Measurements from ENCODE around the gene PKD1L1.

Gene PKD1L1

DNA sequence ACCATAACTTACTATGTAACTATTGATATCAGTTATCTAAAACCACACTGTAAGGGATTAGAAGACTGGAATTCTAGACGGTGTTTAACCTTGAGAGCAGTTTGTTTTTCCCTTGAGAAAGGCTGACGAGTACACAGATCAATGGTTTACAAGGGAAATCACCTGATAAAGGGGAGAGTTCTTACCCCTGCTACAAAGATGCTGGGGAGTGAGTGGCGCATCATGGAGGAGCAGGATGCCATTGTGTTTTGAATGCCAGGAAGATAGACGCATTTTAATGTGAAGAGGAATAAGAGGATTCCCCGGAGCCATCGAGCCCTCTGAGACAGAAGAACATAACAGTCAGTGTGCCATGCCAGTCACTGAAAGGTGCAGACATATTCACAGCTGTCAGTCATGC is 145.2 kb downstream of the PKD1L1 start:
- TF ChIP-seq EGR1 (IDR thresholded peaks at IDR 0.05) (no peak), FOXM1 (IDR thresholded peaks at IDR 0.05; ENCODE audit: borderline replicate concordance, low read depth) (no peak), TAF1 (IDR thresholded peaks at IDR 0.05; ENCODE audit: low read depth) (no peak), ZBTB7A (IDR thresholded peaks at IDR 0.05; ENCODE audit: low read depth) (no peak), CEBPB (IDR thresholded peaks at IDR 0.05) (no peak), TCF12 (IDR thresholded peaks at IDR 0.05; ENCODE audit: low read depth) (no peak), TEAD4 (IDR thresholded peaks at IDR 0.05) (no peak)
- TF ChIP-seq, protein P1, sequence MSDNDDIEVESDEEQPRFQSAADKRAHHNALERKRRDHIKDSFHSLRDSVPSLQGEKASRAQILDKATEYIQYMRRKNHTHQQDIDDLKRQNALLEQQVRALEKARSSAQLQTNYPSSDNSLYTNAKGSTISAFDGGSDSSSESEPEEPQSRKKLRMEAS (IDR thresholded peaks at IDR 0.05): no peak
- TF ChIP-seq, protein P2, sequence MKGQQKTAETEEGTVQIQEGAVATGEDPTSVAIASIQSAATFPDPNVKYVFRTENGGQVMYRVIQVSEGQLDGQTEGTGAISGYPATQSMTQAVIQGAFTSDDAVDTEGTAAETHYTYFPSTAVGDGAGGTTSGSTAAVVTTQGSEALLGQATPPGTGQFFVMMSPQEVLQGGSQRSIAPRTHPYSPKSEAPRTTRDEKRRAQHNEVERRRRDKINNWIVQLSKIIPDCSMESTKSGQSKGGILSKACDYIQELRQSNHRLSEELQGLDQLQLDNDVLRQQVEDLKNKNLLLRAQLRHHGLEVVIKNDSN (IDR thresholded peaks at IDR 0.05): no peak
- TF ChIP-seq, protein P3, sequence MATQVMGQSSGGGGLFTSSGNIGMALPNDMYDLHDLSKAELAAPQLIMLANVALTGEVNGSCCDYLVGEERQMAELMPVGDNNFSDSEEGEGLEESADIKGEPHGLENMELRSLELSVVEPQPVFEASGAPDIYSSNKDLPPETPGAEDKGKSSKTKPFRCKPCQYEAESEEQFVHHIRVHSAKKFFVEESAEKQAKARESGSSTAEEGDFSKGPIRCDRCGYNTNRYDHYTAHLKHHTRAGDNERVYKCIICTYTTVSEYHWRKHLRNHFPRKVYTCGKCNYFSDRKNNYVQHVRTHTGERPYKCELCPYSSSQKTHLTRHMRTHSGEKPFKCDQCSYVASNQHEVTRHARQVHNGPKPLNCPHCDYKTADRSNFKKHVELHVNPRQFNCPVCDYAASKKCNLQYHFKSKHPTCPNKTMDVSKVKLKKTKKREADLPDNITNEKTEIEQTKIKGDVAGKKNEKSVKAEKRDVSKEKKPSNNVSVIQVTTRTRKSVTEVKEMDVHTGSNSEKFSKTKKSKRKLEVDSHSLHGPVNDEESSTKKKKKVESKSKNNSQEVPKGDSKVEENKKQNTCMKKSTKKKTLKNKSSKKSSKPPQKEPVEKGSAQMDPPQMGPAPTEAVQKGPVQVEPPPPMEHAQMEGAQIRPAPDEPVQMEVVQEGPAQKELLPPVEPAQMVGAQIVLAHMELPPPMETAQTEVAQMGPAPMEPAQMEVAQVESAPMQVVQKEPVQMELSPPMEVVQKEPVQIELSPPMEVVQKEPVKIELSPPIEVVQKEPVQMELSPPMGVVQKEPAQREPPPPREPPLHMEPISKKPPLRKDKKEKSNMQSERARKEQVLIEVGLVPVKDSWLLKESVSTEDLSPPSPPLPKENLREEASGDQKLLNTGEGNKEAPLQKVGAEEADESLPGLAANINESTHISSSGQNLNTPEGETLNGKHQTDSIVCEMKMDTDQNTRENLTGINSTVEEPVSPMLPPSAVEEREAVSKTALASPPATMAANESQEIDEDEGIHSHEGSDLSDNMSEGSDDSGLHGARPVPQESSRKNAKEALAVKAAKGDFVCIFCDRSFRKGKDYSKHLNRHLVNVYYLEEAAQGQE (IDR thresholded peaks at IDR 0.05; ENCODE audit: low read depth): no peak

GRCh38 chr7:47801423-47801822 is 146.8 kb downstream of the PKD1L1 start:
- TF ChIP-seq TEAD4 (IDR thresholded peaks at IDR 0.05) (no peak), EGR1 (IDR thresholded peaks at IDR 0.05) (no peak), TAF1 (IDR thresholded peaks at IDR 0.05; ENCODE audit: low read depth) (no peak), RAD21 (IDR thresholded peaks at IDR 0.05; ENCODE audit: low read depth) (no peak), FOXM1 (IDR thresholded peaks at IDR 0.05; ENCODE audit: borderline replicate concordance, low read depth) (no peak), EP300 (IDR thresholded peaks at IDR 0.05; ENCODE audit: borderline replicate concordance) (no peak), CEBPB (IDR thresholded peaks at IDR 0.05) (no peak), CREB1 (IDR thresholded peaks at IDR 0.05; ENCODE audit: low read depth) (no peak), NFIC (IDR thresholded peaks at IDR 0.05) (no peak), TCF12 (IDR thresholded peaks at IDR 0.05; ENCODE audit: low read depth) (no peak), ZBTB7A (IDR thresholded peaks at IDR 0.05; ENCODE audit: low read depth) (no peak), YY1 (IDR thresholded peaks at IDR 0.05; ENCODE audit: low read depth) (no peak)
- TF ChIP-seq, protein P3 (IDR thresholded peaks at IDR 0.05; ENCODE audit: low read depth): no peak
- TF ChIP-seq, protein P2 (IDR thresholded peaks at IDR 0.05): no peak
- TF ChIP-seq, protein P1 (IDR thresholded peaks at IDR 0.05): no peak

- TF ChIP-seq FOXM1 (IDR thresholded peaks at IDR 0.05; ENCODE audit: borderline replicate concordance, low read depth) (no peak), ZBTB7A (IDR thresholded peaks at IDR 0.05; ENCODE audit: low read depth) (no peak), CEBPB (IDR thresholded peaks at IDR 0.05) (no peak), YY1 (IDR thresholded peaks at IDR 0.05; ENCODE audit: low read depth) (no peak), EGR1 (IDR thresholded peaks at IDR 0.05) (no peak), TAF1 (IDR thresholded peaks at IDR 0.05; ENCODE audit: low read depth) (no peak), RAD21 (IDR thresholded peaks at IDR 0.05; ENCODE audit: low read depth) (no peak), NFIC (IDR thresholded peaks at IDR 0.05) (no peak), TEAD4 (IDR thresholded peaks at IDR 0.05) (no peak), EP300 (IDR thresholded peaks at IDR 0.05; ENCODE audit: borderline replicate concordance) (no peak), TCF12 (IDR thresholded peaks at IDR 0.05; ENCODE audit: low read depth) (no peak)
- TF ChIP-seq, protein P1 (IDR thresholded peaks at IDR 0.05): no peak
- TF ChIP-seq, protein P2 (IDR thresholded peaks at IDR 0.05): no peak
These were observed 148.7 kb downstream of the PKD1L1 start for GRCh38 chr7:47799524-47799923.

GRCh38 chr7:47796347-47796746 is 151.9 kb downstream of the PKD1L1 start:
- no peak for TF ChIP-seq RAD21 (IDR thresholded peaks at IDR 0.05; ENCODE audit: low read depth)
- no peak for TF ChIP-seq EGR1 (IDR thresholded peaks at IDR 0.05)
- TF ChIP-seq YY1 (IDR thresholded peaks at IDR 0.05; ENCODE audit: low read depth): no peak
- no peak for TF ChIP-seq ZBTB7A (IDR thresholded peaks at IDR 0.05; ENCODE audit: low read depth)
- TF ChIP-seq, protein P1 (IDR thresholded peaks at IDR 0.05): no peak
- TF ChIP-seq TAF1 (IDR thresholded peaks at IDR 0.05; ENCODE audit: low read depth): no peak
- TF ChIP-seq, protein P3 (IDR thresholded peaks at IDR 0.05; ENCODE audit: low read depth): no peak
- no peak for TF ChIP-seq TCF12 (IDR thresholded peaks at IDR 0.05; ENCODE audit: low read depth)
- no peak for TF ChIP-seq NFIC (IDR thresholded peaks at IDR 0.05)
